Prostate gland (tissue), 2 donors: ENCODE measurements around the gene CCSAP. TPM values are rescaled to one million over a fixed set of nuclear protein-coding genes. Genes with fewer than 3 reads are reported as not detected.

ENCODE experiments used
- DNase-seq: peaks from one replicate; pipeline ENCODE4 v3.0.0-alpha.2; 2019; ENCODE audit warnings: low spot score
- H3K27ac ChIP-seq, 2 donors: fragments of 200-600 bp; sonication (generic); 2 replicates each; pipeline ENCODE4 v1.5.1; 2017 to 2019
- H3K27me3 ChIP-seq: fragments of 200-600 bp; sonication (generic); replicated peaks from 2 replicates; pipeline ENCODE4 v1.5.1; 2019; ENCODE audit not compliant: insufficient read depth
- H3K36me3 ChIP-seq, 2 donors: fragments of 200-600 bp; sonication (generic); 1 replicate in 1 of 2; 2 replicates in 1 of 2; pipeline versions ENCODE4 v1.5.1 to v1.8.1; 2017 to 2019
- H3K4me1 ChIP-seq: fragments of 200-600 bp; sonication (generic); replicated peaks from 2 replicates; pipeline ENCODE4 v1.5.1; 2019
- H3K4me3 ChIP-seq, 2 donors: fragments of 200-600 bp; sonication (generic); 2 replicates each; pipeline ENCODE4 v1.5.1; 2017 to 2019
- H3K9me3 ChIP-seq: fragments of 200-600 bp; sonication (generic); 2 replicates; pipeline ENCODE4 v1.5.1; 2017
- CTCF ChIP-seq, 4 experiments: fragments of 200-600 bp in 2 of 4; fragments of 450-650 bp in 2 of 4; sonication (generic) in 2 of 4; IDR thresholded peaks; 1 replicate in 3 of 4; 2 replicates in 1 of 4; pipeline ENCODE4 v1.5.1; 2016 to 2019; ENCODE audit warnings: antibody characterized with exemption in 4 of 4, mild to moderate bottlenecking in 2 of 4, moderate library complexity in 2 of 4
- POLR2A ChIP-seq: fragments of 450-650 bp; IDR thresholded peaks from one replicate; pipeline ENCODE4 v1.6.1; 2016; ENCODE audit warnings: antibody characterized with exemption, mild to moderate bottlenecking
- POLR2AphosphoS5 ChIP-seq: sonication (generic); formaldehyde crosslinking; IDR thresholded peaks from one replicate; pipeline ENCODE4 v1.6.1; 2017; ENCODE audit warnings: antibody characterized with exemption
- WGBS: methylation state at CpG from one replicate; pipeline ENCODE4 v1.1.5; 2018; 5-methylcytosine and 5-hydroxymethylcytosine counted together
- intact Hi-C: fragments of 100-400 bp; cut with DNase I; formaldehyde crosslinking; loops from one replicate; pipeline ENCODE4 v1.14.2; 2022
- total RNA-seq, 2 donors: library from RNA; depleted of rRNA; stranded (reverse); fragments of >200 nt; gene quantifications; one replicate each; pipeline ENCODE4 v1.1.0, GENCODE V29; 2016

Gene CCSAP
- total RNA-seq, 2 donors from 2014 or later, result 5.5 to 6.4 TPM

GRCh38 chr1:229347528-229347927, 4.7 kb upstream of the CCSAP start:
- intact Hi-C loops, result no loop called here
- H3K9me3 ChIP-seq, result no peaks in the 10 kb centered on the region
- H3K36me3 ChIP-seq, result no peaks in the 10 kb centered on the region
- no peaks in the 10 kb centered on the region for H3K27me3 ChIP-seq
- no peak for DNase-seq
- H3K4me1 ChIP-seq, result no peaks in the 10 kb centered on the region
- 62% methylated on average over 3 of the region's 3 CpGs for WGBS
- H3K4me3 ChIP-seq, result no peak overlapping the region
- TF ChIP-seq POLR2AphosphoS5, result no peak
- TF ChIP-seq POLR2A, result no peak
- TF ChIP-seq CTCF (IDR thresholded peaks at IDR 0.05), result no peak
- no peak overlapping the region for H3K27ac ChIP-seq

GRCh38 chr1:229344937-229345684, 2.3 kb upstream of the CCSAP start:
- 70% methylated on average over 8 of the region's 8 CpGs for WGBS

GRCh38 chr1:229344139-229344538, 1.3 kb upstream of the CCSAP start:
- WGBS, result 78% methylated on average over 16 of the region's 16 CpGs
- Histone ChIP-seq H3K4me1 (no peaks in the 10 kb centered on the region), H3K36me3 (no peaks in the 10 kb centered on the region), H3K27ac (no peak overlapping the region), H3K9me3 (no peaks in the 10 kb centered on the region), H3K4me3 (no peak overlapping the region), H3K27me3 (no peaks in the 10 kb centered on the region)
- intact Hi-C loops, result loop anchor here (5.0 kb wide), 1 partner anchor 72 kb away; the partner anchor contains the start of gene RAB4A
- no peak for TF ChIP-seq POLR2AphosphoS5
- TF ChIP-seq CTCF (IDR thresholded peaks at IDR 0.05), result no peak
- TF ChIP-seq POLR2A, result no peak
- DNase-seq, result no peak

More at GRCh38 chr1:229344937-229345684, 2.3 kb upstream of the CCSAP start:
- no peaks in the 10 kb centered on the region for H3K9me3 ChIP-seq
- no peak overlapping the region for H3K27ac ChIP-seq
- no peak for DNase-seq
- no peaks in the 10 kb centered on the region for H3K27me3 ChIP-seq
- TF ChIP-seq POLR2AphosphoS5 (no peak), CTCF (IDR thresholded peaks at IDR 0.05) (no peak), POLR2A (no peak)
- H3K4me3 ChIP-seq, result no peak overlapping the region
- no peaks in the 10 kb centered on the region for H3K4me1 ChIP-seq
- intact Hi-C loops, result loop anchor here (5.0 kb wide), 1 partner anchor 73 kb away; the partner anchor contains the start of gene RAB4A
- H3K36me3 ChIP-seq, result no peaks in the 10 kb centered on the region

- H3K4me3 ChIP-seq, result peak overlapping the region; percentile 97 to 99
- no peaks in the 10 kb centered on the region for H3K9me3 ChIP-seq
- TF ChIP-seq CTCF (IDR thresholded peaks at IDR 0.05) (no peak), POLR2AphosphoS5 (peak; percentile 89), POLR2A (peak; percentile 86)
- DNase-seq, result peak; percentile 89
- H3K4me1 ChIP-seq, result no peaks in the 10 kb centered on the region
- intact Hi-C loops, result loop anchor here (5.0 kb wide), 1 partner anchor 70 kb away; the partner anchor contains the start of gene RAB4A
- peak overlapping the region; percentile 97 to 98 for H3K27ac ChIP-seq
- H3K36me3 ChIP-seq, result no peaks in the 10 kb centered on the region
- WGBS, result under 1% methylated on average over 79 of the region's 103 CpGs
- H3K27me3 ChIP-seq, result no peaks in the 10 kb centered on the region
Measured at GRCh38 chr1:229341774-229342655, 832 bp downstream of the CCSAP start.
